ENCODE results near the gene PAFAH1B2. TPM values are rescaled to one million over a fixed set of nuclear protein-coding genes. Genes with fewer than 3 reads are reported as not detected.

The PAFAH1B2 gene
- total RNA-seq, 1 experiment from 2014 or later: 154 TPM

DNA sequence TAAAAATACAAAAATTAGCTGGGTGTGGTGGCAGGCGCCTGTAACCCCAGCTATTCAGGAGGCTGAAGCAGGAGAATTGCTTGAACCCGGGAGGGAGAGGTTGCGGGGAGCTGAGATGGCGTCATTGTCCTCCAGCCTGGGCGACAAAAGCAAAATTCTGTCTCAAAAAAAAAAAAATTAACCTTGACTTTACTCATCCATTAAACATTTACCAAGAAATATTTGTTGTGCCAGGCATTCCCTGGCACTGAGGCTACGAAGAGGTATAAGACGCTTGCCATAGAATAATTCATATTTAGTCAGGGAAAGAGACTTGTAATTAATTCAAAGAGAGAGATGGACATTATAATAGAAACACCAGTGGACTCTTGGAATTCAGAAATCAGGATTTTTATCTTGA is 13.2 kb upstream of the PAFAH1B2 start:
- ChIA-PET CTCF (no interaction called here), POLR2A (no interaction called here), RAD21 (ENCODE audit: low non-redundant PET in 1 of 2, low total read pairs in 2 of 2, uncharacterized antibody in 2 of 2, unreplicated experiment in 2 of 2) (no interaction called here)
- intact Hi-C loops (cut with micrococcal nuclease): no loop called here
- Histone ChIP-seq H3K27me3 (ENCODE audit: insufficient read depth, low read length) (no peaks in the 10 kb centered on the region), H3K4me1 (ENCODE audit: control insufficient read depth in 1 of 2, insufficient read depth in 2 of 2, low read length in 2 of 2) (peaks cover 0 to 8% of the 10 kb centered on the region in 2 experiments; a peak in 2 of 4 replicates), H3K9me3 (ENCODE audit: control insufficient read depth in 1 of 2, insufficient read depth in 1 of 2, low read depth in 1 of 2, low read length in 2 of 2) (no peaks in the 10 kb centered on the region), H2AFZ (ENCODE audit: low read depth, low read length, poor library complexity, severe bottlenecking) (no peak overlapping the region), H4K20me1 (ENCODE audit: insufficient read depth) (no peaks in the 10 kb centered on the region), H3K79me2 (ENCODE audit: insufficient read depth, low read length) (no peaks in the 10 kb centered on the region), H3K4me2 (ENCODE audit: low read length) (no peak overlapping the region), H3K36me3 (ENCODE audit: control insufficient read depth in 1 of 2, insufficient read depth in 2 of 2, low read length in 2 of 2) (no peaks in the 10 kb centered on the region), H3K9me2 (ENCODE audit: insufficient read depth) (no peaks in the 10 kb centered on the region), H3K4me3 (replicated peaks in 1 of 2; ENCODE audit: low read depth in 1 of 2, low read length in 2 of 2) (no peak overlapping the region), H3K9ac (ENCODE audit: low read length) (no peak overlapping the region), H3K27ac (ENCODE audit: low read depth, low read length) (no peak overlapping the region)
- no peak for DNase-seq (ENCODE audit: low read depth, low spot score)
- TF ChIP-seq CTCF (IDR thresholded peaks at IDR 0.05 in 2 of 3, conservative IDR thresholded peaks at IDR 0.05 in 1 of 3; ENCODE audit: borderline replicate concordance in 1 of 3, insufficient read depth in 1 of 3, low read depth in 2 of 3, low read length in 2 of 3): no peak
- TF ChIP-seq YY1 (IDR thresholded peaks at IDR 0.05; ENCODE audit: extremely low read depth, insufficient replicate concordance, low read depth, low read length): no peak
- no peak for TF ChIP-seq MAX (IDR thresholded peaks at IDR 0.05)
- TF ChIP-seq FOSL1 (IDR thresholded peaks at IDR 0.05; ENCODE audit: low read depth): no peak
- no peak for TF ChIP-seq EGR1 (IDR thresholded peaks at IDR 0.05; ENCODE audit: low read depth)
- TF ChIP-seq JUND (IDR thresholded peaks at IDR 0.05): no peak
- TF ChIP-seq ZNF274 (IDR thresholded peaks at IDR 0.05; ENCODE audit: low read depth, low read length): no peak
- TF ChIP-seq EZH2 (IDR thresholded peaks at IDR 0.05): no peak
- TF ChIP-seq, protein P1, sequence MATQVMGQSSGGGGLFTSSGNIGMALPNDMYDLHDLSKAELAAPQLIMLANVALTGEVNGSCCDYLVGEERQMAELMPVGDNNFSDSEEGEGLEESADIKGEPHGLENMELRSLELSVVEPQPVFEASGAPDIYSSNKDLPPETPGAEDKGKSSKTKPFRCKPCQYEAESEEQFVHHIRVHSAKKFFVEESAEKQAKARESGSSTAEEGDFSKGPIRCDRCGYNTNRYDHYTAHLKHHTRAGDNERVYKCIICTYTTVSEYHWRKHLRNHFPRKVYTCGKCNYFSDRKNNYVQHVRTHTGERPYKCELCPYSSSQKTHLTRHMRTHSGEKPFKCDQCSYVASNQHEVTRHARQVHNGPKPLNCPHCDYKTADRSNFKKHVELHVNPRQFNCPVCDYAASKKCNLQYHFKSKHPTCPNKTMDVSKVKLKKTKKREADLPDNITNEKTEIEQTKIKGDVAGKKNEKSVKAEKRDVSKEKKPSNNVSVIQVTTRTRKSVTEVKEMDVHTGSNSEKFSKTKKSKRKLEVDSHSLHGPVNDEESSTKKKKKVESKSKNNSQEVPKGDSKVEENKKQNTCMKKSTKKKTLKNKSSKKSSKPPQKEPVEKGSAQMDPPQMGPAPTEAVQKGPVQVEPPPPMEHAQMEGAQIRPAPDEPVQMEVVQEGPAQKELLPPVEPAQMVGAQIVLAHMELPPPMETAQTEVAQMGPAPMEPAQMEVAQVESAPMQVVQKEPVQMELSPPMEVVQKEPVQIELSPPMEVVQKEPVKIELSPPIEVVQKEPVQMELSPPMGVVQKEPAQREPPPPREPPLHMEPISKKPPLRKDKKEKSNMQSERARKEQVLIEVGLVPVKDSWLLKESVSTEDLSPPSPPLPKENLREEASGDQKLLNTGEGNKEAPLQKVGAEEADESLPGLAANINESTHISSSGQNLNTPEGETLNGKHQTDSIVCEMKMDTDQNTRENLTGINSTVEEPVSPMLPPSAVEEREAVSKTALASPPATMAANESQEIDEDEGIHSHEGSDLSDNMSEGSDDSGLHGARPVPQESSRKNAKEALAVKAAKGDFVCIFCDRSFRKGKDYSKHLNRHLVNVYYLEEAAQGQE (IDR thresholded peaks at IDR 0.05; ENCODE audit: low read depth): no peak
- TF ChIP-seq SP1 (IDR thresholded peaks at IDR 0.05; ENCODE audit: low read depth): no peak
- TF ChIP-seq CEBPB (IDR thresholded peaks at IDR 0.05; ENCODE audit: low read depth): no peak
- no peak for TF ChIP-seq TCF7L2 (IDR thresholded peaks at IDR 0.05; ENCODE audit: borderline replicate concordance, extremely low read depth, insufficient read depth, insufficient read length)
- TF ChIP-seq SIN3A (IDR thresholded peaks at IDR 0.05; ENCODE audit: low read depth): no peak
- no peak for TF ChIP-seq POLR2AphosphoS5 (IDR thresholded peaks at IDR 0.05; ENCODE audit: low read depth, low read length)
- no TSS peak for BruUV-seq (replicated peaks)
- ATAC-seq: no peak

All from HCT116 (cell line).